Lower leg skin (tissue), 4 donors: ENCODE results near the gene ZNF778. TPM values are rescaled to one million over a fixed set of nuclear protein-coding genes. Genes with fewer than 3 reads are reported as not detected.

Source experiments
- DNase-seq, 2 donors: peaks; one replicate each; pipeline ENCODE4 v3.0.0-alpha.2; 2019; ENCODE audit warnings: low spot score in 2 of 2
- H3K4me3 ChIP-seq: fragments of 200-600 bp; sonication (generic); 2 replicates; pipeline ENCODE4 v1.5.1; 2017; ENCODE audit warnings: mild to moderate bottlenecking, low read depth; ENCODE audit not compliant: poor library complexity, severe bottlenecking
- POLR2A ChIP-seq, 2 donors: fragments of 450-650 bp; IDR thresholded peaks; one replicate each; pipeline ENCODE4 v1.6.1; 2016 to 2017; ENCODE audit warnings: antibody characterized with exemption in 2 of 2, mild to moderate bottlenecking in 1 of 2, moderate library complexity in 1 of 2
- WGBS, 2 donors: methylation state at CpG; one replicate each; pipeline ENCODE4 v1.1.5; 2018; 5-methylcytosine and 5-hydroxymethylcytosine counted together
- intact Hi-C: fragments of 100-400 bp; cut with DNase I; formaldehyde crosslinking; loops from one replicate; pipeline ENCODE4 v1.15.0; 2023; ENCODE audit warnings: low total_unique reads
- total RNA-seq, 4 donors: library from RNA; depleted of rRNA; stranded (reverse); fragments of >200 nt; gene quantifications; one replicate each; pipeline ENCODE4 v1.1.0, GENCODE V29; 2016
- TF ChIP-seq, protein P1 (sequence below), 3 donors: fragments of 450-650 bp; IDR thresholded peaks; one replicate each; pipeline ENCODE4 v1.5.1; 2016; ENCODE audit warnings: antibody characterized with exemption in 3 of 3, mild to moderate bottlenecking in 3 of 3, moderate library complexity in 2 of 3

The ZNF778 gene
- total RNA-seq, 4 donors from 2014 or later: 10.9 to 34.8 (median 18.1) TPM

DNA sequence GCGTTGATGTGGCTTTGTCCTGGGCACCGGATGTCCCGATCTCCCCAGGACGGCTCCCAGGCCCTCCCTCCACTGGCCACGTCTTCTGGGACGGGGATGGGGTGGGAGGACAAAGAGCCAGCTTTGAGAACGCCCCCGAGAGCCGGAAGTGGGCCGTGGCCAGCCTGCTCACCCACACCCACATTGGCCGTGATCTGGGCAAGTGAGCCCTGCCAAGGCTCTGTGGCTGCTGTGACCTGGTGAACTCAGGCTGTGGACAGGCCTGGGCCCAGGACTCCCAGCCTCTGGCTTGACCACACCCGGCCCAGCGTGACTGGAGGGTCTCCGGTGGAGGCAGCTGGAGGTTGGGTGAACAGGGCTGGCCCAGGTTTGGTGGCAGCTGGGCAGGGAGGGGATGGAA, 42.6 kb upstream of the ZNF778 start:
- intact Hi-C loops: no loop called here

DNA sequence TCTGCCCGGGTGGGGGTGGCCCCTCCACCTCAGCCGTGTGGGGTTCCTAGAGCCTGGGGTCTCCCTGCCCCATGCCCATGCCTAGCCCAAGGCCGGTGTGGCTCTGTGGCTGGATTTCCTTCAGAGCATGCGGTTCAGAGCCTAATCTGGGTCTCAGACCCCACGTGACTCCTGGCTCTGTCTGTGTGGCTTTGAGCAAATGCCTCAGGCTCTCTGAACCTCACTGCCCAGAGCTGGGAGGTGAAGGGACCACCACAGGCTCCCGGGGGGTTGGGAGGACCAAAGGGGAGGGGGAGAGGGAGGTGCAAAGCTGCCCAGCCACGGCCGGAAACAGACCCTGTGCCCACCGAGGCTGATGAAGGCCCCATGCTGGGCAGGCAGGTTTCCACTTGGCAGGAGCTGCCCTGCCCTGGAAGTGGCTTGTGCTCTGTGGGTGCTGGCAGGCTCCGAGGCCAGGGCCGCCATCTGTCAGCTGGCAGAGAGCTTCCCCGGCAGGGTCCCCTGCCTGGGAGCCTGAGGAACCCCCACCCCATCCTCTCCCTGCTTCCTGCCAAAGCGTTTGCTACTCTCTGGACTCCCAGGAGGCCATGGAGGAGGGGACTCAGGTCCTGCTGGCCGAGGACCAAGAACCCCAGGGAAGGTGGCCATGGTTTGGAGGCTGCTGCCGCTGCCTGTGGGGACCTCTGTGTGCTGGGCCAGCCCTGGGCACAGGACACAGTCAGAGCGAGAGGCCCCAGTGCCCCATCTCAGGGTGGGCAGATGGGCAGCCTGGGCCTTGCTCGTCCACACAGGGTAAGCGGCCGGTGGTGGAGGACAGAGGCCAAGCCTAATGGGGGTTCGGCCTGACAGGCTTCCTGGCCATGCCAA, 42.0 kb upstream of the ZNF778 start:
- 43 to 53% methylated on average over 13 to 17 of the region's 20 CpGs for WGBS, 2 donors
- DNase-seq: no peak
- H3K4me3 ChIP-seq: no peak overlapping the region
- no peak for TF ChIP-seq POLR2A (IDR thresholded peaks at IDR 0.05)
- TF ChIP-seq, protein P1, sequence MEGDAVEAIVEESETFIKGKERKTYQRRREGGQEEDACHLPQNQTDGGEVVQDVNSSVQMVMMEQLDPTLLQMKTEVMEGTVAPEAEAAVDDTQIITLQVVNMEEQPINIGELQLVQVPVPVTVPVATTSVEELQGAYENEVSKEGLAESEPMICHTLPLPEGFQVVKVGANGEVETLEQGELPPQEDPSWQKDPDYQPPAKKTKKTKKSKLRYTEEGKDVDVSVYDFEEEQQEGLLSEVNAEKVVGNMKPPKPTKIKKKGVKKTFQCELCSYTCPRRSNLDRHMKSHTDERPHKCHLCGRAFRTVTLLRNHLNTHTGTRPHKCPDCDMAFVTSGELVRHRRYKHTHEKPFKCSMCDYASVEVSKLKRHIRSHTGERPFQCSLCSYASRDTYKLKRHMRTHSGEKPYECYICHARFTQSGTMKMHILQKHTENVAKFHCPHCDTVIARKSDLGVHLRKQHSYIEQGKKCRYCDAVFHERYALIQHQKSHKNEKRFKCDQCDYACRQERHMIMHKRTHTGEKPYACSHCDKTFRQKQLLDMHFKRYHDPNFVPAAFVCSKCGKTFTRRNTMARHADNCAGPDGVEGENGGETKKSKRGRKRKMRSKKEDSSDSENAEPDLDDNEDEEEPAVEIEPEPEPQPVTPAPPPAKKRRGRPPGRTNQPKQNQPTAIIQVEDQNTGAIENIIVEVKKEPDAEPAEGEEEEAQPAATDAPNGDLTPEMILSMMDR (IDR thresholded peaks at IDR 0.05): no peak
- intact Hi-C loops: no loop called here

More for the DNA sequence above, 42.6 kb upstream of the ZNF778 start:
- 61 to 84% methylated on average over 11 to 14 of the region's 14 CpGs for WGBS, 2 donors
- no peak overlapping the region for H3K4me3 ChIP-seq
- DNase-seq: no peak
- TF ChIP-seq, protein P1 (IDR thresholded peaks at IDR 0.05): no peak
- TF ChIP-seq POLR2A (IDR thresholded peaks at IDR 0.05): no peak

DNA sequence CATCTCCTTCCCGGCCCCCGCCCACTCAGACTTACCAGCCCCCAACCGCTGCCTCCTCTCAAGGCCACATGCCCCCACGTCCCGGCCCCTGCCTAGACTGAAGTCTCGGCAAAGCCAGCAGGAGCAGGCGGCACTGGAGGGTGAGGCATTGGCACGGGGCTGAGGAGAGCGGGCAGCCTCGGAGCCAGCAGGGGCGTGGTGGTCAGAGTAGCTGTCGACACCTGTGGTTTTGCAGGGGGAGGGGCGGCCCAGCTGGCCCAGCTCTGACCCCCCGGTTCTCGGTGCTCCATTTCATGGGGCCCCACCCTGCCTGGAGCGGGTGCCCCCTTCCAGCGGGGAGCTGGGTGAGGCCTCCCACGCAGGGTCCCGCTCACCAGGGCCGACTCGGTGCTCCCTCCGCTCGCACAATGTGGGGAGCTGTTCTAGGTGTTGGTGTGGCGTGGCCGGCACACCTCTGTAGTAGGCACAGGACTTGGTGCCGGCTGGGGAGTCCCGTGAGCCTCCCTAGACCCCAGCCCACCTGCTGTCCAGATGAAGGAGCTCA, 41.3 kb upstream of the ZNF778 start:
- no peak for DNase-seq
- TF ChIP-seq POLR2A (IDR thresholded peaks at IDR 0.05): no peak
- TF ChIP-seq, protein P1 (IDR thresholded peaks at IDR 0.05): no peak
- H3K4me3 ChIP-seq: no peak overlapping the region
- WGBS, 2 donors: 79 to 87% methylated on average over 19 to 25 of the region's 27 CpGs
- intact Hi-C loops: no loop called here

DNA sequence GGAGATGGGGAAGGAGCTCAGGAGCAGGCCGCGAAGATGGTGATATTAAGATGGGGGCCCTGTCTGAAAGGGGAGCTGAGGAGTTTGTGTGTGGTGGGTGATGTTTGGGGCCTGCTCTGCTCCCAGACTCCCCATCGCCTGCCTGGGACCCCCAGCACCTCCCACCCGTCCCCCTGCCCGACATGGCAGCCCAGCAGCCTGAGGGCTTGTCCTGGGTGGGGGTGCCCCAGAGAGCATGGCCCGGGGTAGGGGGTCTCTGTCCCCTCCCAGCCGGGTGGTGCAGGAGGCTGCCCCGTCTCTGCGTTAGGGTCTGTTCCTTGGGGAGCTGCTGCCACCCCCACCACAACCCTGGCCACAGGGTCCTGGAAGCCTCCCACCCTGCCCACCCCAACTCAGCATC, 40.8 kb upstream of the ZNF778 start:
- DNase-seq: no peak
- no peak overlapping the region for H3K4me3 ChIP-seq
- intact Hi-C loops: no loop called here
- TF ChIP-seq POLR2A (IDR thresholded peaks at IDR 0.05): no peak
- 87 to 92% methylated on average over 7 to 9 of the region's 9 CpGs for WGBS, 2 donors

DNA sequence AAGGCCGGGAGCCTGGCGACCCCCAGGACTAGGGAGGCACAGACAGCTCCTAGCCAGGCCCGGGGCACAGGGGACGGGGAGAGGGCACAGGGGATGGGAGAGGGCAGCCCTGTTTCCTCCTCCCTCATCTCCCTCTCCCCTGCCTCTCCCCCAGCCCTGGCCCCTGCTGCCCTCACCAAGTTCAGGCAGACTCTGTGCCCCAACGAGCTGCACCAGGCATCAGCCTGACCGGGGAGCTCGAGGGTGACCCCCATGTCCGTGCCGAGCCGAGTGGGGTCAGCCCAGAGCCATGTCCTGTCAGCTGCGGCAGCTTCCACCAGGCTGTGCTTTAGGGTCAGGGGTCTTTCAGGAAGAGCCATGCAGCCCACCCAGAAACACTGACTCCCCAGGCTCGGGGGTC, 40.0 kb upstream of the ZNF778 start:
- intact Hi-C loops: no loop called here
- no peak for DNase-seq
- WGBS, 2 donors: 74 to 82% methylated on average over 11 to 12 of the region's 12 CpGs
- no peak for TF ChIP-seq POLR2A (IDR thresholded peaks at IDR 0.05)
- TF ChIP-seq, protein P1 (IDR thresholded peaks at IDR 0.05): no peak
- no peak overlapping the region for H3K4me3 ChIP-seq

DNA sequence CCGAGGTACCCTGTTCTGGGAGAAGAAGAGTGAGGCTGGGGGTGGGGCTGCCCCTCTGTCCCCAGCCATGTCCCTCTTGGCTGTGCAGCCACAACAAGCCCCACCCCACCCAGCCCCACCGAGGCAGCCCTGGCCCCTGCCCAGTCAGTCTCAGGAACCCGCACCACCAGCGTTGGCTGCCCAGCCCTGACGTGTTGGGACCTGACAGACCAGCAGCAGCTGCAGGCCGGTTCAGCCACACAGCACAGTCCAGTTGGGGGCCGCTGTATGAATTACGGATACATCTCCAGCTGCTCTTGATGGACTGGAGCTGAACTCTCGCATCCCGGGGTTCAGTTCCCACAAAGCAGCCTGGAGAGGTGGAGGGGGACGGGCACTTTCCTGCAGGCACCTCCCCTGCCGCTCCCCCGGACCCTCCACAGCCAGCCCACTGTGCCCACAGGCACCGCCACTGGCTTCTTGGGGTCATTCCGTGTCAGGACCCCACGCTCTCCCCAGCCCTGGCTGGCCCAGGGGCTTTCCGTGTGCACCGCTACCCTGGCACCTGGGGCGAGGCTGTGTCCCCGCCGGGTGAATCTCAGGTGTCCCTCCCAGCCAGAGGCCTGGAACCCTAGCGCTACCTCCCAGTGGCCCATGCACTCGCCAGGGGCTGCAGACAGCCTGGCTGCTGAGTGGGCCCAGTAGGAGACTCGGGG, 38.9 kb upstream of the ZNF778 start:
- DNase-seq: no peak
- no peak for TF ChIP-seq POLR2A (IDR thresholded peaks at IDR 0.05)
- TF ChIP-seq, protein P1 (IDR thresholded peaks at IDR 0.05): no peak
- 58 to 78% methylated on average over 19 to 24 of the region's 24 CpGs for WGBS, 2 donors
- intact Hi-C loops: no loop called here
- no peak overlapping the region for H3K4me3 ChIP-seq
